Astrocyte of the spinal cord (primary cell): ENCODE measurements around the gene AK6.

Experiments
- DNase-seq: peaks from one replicate; pipeline ENCODE4 v3.0.0; 2011; ENCODE audit warnings: low read depth, low spot score
- H3K4me3 ChIP-seq: 2 replicates; pipeline ENCODE4 v1.5.1; 2011; ENCODE audit warnings: low read depth, mild to moderate bottlenecking, low read length, moderate library complexity
- CTCF ChIP-seq: IDR thresholded peaks from 2 replicates; pipeline ENCODE4 v1.5.1; 2012; ENCODE audit warnings: low read depth, mild to moderate bottlenecking, low read length, inconsistent platforms
- in situ Hi-C: cut with HindIII; loops from 2 replicates; pipeline ENCODE4 v1.10.0; 2017; ENCODE audit warnings: low sequenced_read_pairs

The AK6 gene

GRCh38 chr5:69367697-69368279 lies 1.5 kb downstream of the AK6 start:
- in situ Hi-C loops: no loop called here
- DNase-seq: no peak
- no peak for TF ChIP-seq CTCF
- peak overlapping the region; percentile 92 for H3K4me3 ChIP-seq

GRCh38 chr5:69364850-69365249 lies 4.5 kb downstream of the AK6 start:
- DNase-seq: no peak
- in situ Hi-C loops: no loop called here
- no peak for TF ChIP-seq CTCF
- H3K4me3 ChIP-seq: no peak overlapping the region

- peak; percentile 27 for TF ChIP-seq CTCF
- in situ Hi-C loops: no loop called here
- no peak overlapping the region for H3K4me3 ChIP-seq
- peak; percentile 12 for DNase-seq
Observed at GRCh38 chr5:69364414-69364813, 4.9 kb downstream of the AK6 start.

GRCh38 chr5:69360442-69360841 lies 8.9 kb downstream of the AK6 start:
- no peak for DNase-seq
- no peak for TF ChIP-seq CTCF
- no peak overlapping the region for H3K4me3 ChIP-seq
- in situ Hi-C loops: no loop called here

- in situ Hi-C loops: no loop called here
- TF ChIP-seq CTCF: no peak
- H3K4me3 ChIP-seq: no peak overlapping the region
- DNase-seq: no peak
Observed at GRCh38 chr5:69359699-69360098, 9.6 kb downstream of the AK6 start.

GRCh38 chr5:69350664-69351063 lies 18.7 kb downstream of the AK6 start:
- TF ChIP-seq CTCF: no peak
- no peak for DNase-seq
- in situ Hi-C loops: no loop called here
- no peak overlapping the region for H3K4me3 ChIP-seq

GRCh38 chr5:69343083-69343482 lies 26.2 kb downstream of the AK6 start:
- no peak for DNase-seq
- no peak overlapping the region for H3K4me3 ChIP-seq
- no peak for TF ChIP-seq CTCF
- in situ Hi-C loops: no loop called here
